HL-60 (cell line): ENCODE measurements around the gene SLC29A3.
"Not testable (repeated sequence)": the region's sequence is repeated elsewhere in the genome, so short reads cannot be mapped to it uniquely, and the experiment has no call there.

Experiments used
- DNase-seq, 2 experiments: peaks; one replicate each; pipeline ENCODE4 v3.0.0-alpha.2; 2010 to 2020; ENCODE audit warnings: low read depth in 1 of 2, low spot score in 1 of 2
- H3K27ac ChIP-seq: fragments of 250-450 bp; sonication (Bioruptor Pico); replicated peaks from 2 replicates; pipeline ENCODE4 v1.5.1; 2020; ENCODE audit warnings: mild to moderate bottlenecking, moderate library complexity
- H3K27me3 ChIP-seq: fragments of 250-450 bp; sonication (Bioruptor Pico); 2 replicates; pipeline ENCODE4 v1.5.1; 2021; ENCODE audit warnings: mild to moderate bottlenecking, moderate library complexity; ENCODE audit not compliant: insufficient read depth, poor library complexity, severe bottlenecking
- H3K4me3 ChIP-seq: replicated peaks from 2 replicates; pipeline ENCODE4 v1.5.1; 2011; ENCODE audit warnings: mild to moderate bottlenecking, control low read depth, low read length; ENCODE audit not compliant: insufficient read depth
- CTCF ChIP-seq: IDR thresholded peaks from one replicate; pipeline ENCODE4 v1.5.1; 2011; ENCODE audit warnings: low read length, control low read depth, inconsistent platforms; ENCODE audit not compliant: insufficient read depth
- GABPA ChIP-seq: IDR thresholded peaks from 2 replicates; pipeline ENCODE4 v1.6.1; 2012; ENCODE audit warnings: low read depth
- POLR2AphosphoS5 ChIP-seq: IDR thresholded peaks from 2 replicates; pipeline ENCODE4 v1.6.1; 2012; ENCODE audit warnings: low read depth
- REST ChIP-seq: IDR thresholded peaks from 2 replicates; pipeline ENCODE4 v1.6.1; 2012; ENCODE audit warnings: low read depth; ENCODE audit not compliant: insufficient replicate concordance
- SPI1 ChIP-seq: IDR thresholded peaks from 2 replicates; pipeline ENCODE4 v1.6.1; 2012; ENCODE audit warnings: low read depth, mild to moderate bottlenecking, borderline replicate concordance

The SLC29A3 gene

GRCh38 chr10:71271662-71272055 is 47.4 kb upstream of the SLC29A3 start:
- TF ChIP-seq POLR2AphosphoS5 = peak; percentile 51; the same call in 1 of the 2 replicates
- no peak for TF ChIP-seq SPI1
- Histone ChIP-seq H3K4me3 (no peak overlapping the region), H3K27me3 (no peaks in the 10 kb centered on the region), H3K27ac (no peak overlapping the region)
- no peak for DNase-seq

- TF ChIP-seq POLR2AphosphoS5 = no peak
- no peak for TF ChIP-seq REST
- H3K27ac ChIP-seq = no peak overlapping the region
- no peaks in the 10 kb centered on the region for H3K27me3 ChIP-seq
- no peak overlapping the region for H3K4me3 ChIP-seq
- DNase-seq = no peak
Measured at GRCh38 chr10:71272056-71272771, 46.8 kb upstream of the SLC29A3 start.

GRCh38 chr10:71272974-71273373 is 46.1 kb upstream of the SLC29A3 start:
- not testable (repeated sequence) for H3K4me3 ChIP-seq, DNase-seq, H3K27ac ChIP-seq, H3K27me3 ChIP-seq

- no peak for DNase-seq
- TF ChIP-seq SPI1 (no peak), REST (no peak), CTCF (no peak), POLR2AphosphoS5 (no peak), GABPA (no peak)
- no peaks in the 10 kb centered on the region for H3K27me3 ChIP-seq
- no peak overlapping the region for H3K4me3 ChIP-seq
- H3K27ac ChIP-seq = no peak overlapping the region
Measured at GRCh38 chr10:71273506-71273905, 45.6 kb upstream of the SLC29A3 start.

GRCh38 chr10:71274901-71275796 is 43.9 kb upstream of the SLC29A3 start:
- no peak for TF ChIP-seq REST
- no peak for TF ChIP-seq POLR2AphosphoS5
- peak; percentile 18; the same call in 1 of the 2 replicates for TF ChIP-seq SPI1
- peak; percentile 56 for TF ChIP-seq CTCF
- TF ChIP-seq GABPA = no peak
- Histone ChIP-seq H3K27me3 (no peaks in the 10 kb centered on the region), H3K27ac (no peak overlapping the region), H3K4me3 (no peak overlapping the region)
- DNase-seq = peak; percentile 10 to 53
